GM12872 (cell line): Measurements from ENCODE around the gene MBD5.

Experiments used
- TF ChIP-seq, protein P1 (sequence below): IDR thresholded peaks from 3 replicates; pipeline ENCODE4 v1.5.1; 2011; ENCODE audit warnings: low read depth, mild to moderate bottlenecking, low read length, moderate library complexity; ENCODE audit not compliant: insufficient read depth

Gene MBD5

DNA sequence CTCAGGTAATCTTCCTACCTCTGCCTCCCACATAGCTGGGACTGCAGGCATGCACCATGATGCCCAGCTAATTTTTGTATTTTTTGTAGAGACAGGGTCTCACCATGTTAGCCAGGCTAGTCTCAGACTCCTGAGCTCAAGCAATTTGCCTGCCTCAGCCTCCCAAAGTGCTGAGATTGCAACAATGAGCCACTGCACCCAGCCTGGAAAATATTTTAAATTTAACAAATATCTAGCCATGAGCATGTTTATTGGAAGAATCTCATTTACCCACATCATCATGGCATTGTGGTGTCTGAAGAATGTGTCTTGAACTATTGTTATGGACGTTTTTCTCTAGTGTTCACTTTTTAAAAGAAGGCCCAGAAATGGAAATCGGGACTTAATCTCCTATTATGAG lies 231.8 kb downstream of the MBD5 start:
- TF ChIP-seq, protein P1, sequence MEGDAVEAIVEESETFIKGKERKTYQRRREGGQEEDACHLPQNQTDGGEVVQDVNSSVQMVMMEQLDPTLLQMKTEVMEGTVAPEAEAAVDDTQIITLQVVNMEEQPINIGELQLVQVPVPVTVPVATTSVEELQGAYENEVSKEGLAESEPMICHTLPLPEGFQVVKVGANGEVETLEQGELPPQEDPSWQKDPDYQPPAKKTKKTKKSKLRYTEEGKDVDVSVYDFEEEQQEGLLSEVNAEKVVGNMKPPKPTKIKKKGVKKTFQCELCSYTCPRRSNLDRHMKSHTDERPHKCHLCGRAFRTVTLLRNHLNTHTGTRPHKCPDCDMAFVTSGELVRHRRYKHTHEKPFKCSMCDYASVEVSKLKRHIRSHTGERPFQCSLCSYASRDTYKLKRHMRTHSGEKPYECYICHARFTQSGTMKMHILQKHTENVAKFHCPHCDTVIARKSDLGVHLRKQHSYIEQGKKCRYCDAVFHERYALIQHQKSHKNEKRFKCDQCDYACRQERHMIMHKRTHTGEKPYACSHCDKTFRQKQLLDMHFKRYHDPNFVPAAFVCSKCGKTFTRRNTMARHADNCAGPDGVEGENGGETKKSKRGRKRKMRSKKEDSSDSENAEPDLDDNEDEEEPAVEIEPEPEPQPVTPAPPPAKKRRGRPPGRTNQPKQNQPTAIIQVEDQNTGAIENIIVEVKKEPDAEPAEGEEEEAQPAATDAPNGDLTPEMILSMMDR = no peak

DNA sequence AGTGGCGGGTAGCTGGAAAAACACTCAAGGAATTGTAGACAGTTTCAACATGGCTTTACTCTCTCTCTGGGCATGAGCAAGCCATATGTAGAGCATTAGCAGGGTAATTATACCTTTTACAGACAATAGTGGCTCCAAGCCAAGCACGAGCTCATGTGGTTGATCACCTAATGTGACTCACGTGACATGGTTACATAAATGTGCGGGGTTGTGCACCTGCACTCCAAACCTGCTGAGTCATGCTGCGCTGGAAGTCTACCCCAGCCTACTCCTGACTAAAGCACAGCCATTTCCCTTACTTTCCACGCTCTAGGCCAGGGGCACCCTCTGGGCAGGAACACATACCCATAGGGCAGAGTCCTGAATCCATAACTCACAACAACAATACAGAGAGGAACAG lies 232.8 kb downstream of the MBD5 start:
- TF ChIP-seq, protein P1 = no peak

DNA sequence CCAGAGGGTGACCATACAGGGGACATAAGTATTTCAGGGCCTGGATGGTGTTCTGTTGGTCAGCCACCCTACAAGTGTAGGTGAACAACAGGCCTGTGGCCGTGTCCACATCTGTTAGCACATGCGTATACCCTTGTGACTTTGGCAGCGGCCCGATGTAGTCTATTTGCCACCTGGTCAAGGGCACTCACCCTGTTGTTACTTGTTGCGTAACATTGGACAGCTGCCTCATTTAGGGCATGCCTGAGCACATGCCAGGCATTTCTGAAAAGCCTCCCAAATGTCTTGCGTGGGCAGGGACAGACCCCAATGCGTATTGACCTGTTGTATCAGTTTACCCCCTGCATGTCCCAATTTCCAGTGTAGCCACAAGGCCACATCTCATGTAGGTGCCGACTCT lies 235.0 kb downstream of the MBD5 start:
- TF ChIP-seq, protein P1 = no peak

DNA sequence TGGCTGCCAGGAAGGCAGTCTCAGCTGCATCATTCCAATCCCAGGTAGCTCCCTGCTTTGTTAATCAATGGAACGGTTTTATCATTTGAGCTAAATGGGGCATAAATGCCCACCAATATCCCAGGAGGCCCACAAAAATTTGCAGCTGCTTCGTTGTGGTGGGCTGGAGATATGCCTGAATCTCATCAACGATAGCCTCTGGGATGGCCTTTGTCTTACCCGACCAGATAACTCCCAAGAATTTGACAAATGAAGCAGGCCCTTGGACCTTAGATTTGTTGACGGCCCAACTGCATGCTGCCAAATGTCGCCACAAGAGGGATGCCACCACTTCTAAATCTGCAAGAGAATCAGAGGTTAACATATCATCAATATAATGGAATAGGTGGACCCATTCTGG lies 236.4 kb downstream of the MBD5 start:
- TF ChIP-seq, protein P1 = no peak

DNA sequence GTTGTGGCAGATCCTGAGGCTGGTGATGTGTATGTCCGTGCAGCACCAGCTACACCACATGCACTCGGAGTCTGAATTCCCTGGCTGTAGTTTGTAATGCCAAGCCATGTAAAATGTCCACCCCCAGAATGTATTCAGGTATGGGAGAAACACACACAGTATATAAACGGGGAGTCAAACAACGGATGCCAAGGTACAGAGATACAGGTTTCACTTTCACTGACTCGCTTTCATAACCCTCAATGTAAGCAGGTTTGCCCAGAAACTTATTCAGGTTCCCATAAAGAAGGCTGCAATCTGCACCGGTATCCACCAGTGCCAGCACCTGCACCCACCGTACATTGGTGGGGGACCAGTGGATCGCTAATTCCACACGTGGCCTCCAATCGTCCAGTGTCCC lies 237.2 kb downstream of the MBD5 start:
- TF ChIP-seq, protein P1 = no peak

DNA sequence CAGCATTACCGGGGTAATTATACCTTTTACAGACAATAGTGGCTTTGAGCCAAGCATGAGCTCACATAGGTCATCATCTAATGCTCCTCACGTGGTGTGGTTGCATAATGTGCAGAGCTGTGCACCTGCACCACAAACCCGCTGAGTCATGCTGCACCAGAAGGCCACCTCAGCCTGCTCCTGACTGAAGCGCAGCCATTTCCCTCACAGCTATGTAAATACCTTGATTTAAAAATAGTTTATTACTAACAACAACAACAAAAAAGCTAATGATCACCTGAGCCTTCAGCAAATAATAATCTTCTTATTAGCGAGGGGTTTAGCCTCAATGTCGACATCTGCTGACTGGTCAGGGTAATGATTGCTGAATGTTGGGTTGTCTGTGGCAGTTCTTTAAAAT lies 238.8 kb downstream of the MBD5 start:
- TF ChIP-seq, protein P1 = no peak

DNA sequence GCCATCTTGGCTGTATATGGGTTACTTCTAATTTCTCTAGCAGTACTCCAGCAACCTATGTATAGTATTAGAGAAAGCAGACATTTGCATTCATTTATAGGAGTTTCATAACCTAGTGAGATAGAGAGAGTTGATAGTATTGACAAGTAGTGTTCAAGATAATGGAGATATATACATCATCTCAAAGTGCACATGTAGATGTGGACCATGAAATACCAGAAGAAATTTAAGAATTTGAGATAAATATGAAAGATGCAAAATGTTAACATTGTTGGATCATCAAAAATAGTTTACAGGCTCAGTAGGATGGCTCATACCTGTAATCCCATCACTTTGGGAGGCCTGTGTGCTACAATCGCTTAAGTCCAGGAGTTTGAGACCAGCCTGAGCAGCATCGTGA lies 243.0 kb downstream of the MBD5 start:
- TF ChIP-seq, protein P1 = no peak
